ENCODE data around the gene VSTM2A. TPM values are rescaled to one million over a fixed set of nuclear protein-coding genes. Genes with fewer than 3 reads are reported as not detected.

Gene VSTM2A
- total RNA-seq, 1 experiment from 2014 or later: not detected

DNA sequence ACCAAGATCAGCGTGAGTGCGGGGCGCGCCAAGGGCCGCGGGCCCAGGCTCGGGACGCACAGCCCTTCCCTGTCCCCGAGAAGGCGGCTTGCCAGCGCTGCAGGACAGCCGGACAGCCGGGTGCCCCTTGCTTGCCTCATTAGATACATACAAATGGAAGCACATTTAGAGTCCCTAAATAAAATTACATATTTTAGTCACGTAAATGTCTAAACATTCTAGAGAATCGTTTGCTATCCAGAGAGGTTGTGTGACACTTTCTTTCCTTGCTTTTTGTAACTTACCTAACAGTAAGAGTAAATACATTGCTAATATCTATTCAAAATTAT is 4.8 kb downstream of the VSTM2A start:
- Histone ChIP-seq H3K27me3 (ENCODE audit: insufficient read depth, low read length) (no peaks in the 10 kb centered on the region), H3K9me3 (ENCODE audit: control insufficient read depth in 1 of 2, insufficient read depth in 1 of 2, low read depth in 1 of 2, low read length in 2 of 2) (no peaks in the 10 kb centered on the region), H3K4me3 (replicated peaks in 1 of 2; ENCODE audit: low read depth in 1 of 2, low read length in 2 of 2) (no peak overlapping the region), H3K9me2 (ENCODE audit: insufficient read depth) (no peaks in the 10 kb centered on the region), H2AFZ (ENCODE audit: low read depth, low read length, poor library complexity, severe bottlenecking) (no peak overlapping the region), H3K4me2 (ENCODE audit: low read length) (no peak overlapping the region), H3K9ac (ENCODE audit: low read length) (no peak overlapping the region), H3K4me1 (ENCODE audit: control insufficient read depth in 1 of 2, insufficient read depth in 2 of 2, low read length in 2 of 2) (no peaks in the 10 kb centered on the region), H3K27ac (ENCODE audit: low read depth, low read length) (no peak overlapping the region), H3K79me2 (ENCODE audit: insufficient read depth, low read length) (no peaks in the 10 kb centered on the region), H3K36me3 (ENCODE audit: control insufficient read depth in 1 of 2, insufficient read depth in 2 of 2, low read length in 2 of 2) (no peaks in the 10 kb centered on the region), H4K20me1 (ENCODE audit: insufficient read depth) (no peaks in the 10 kb centered on the region)
- ChIA-PET POLR2A (no interaction called here), CTCF (no interaction called here), RAD21 (ENCODE audit: low non-redundant PET in 1 of 2, low total read pairs in 2 of 2, uncharacterized antibody in 2 of 2, unreplicated experiment in 2 of 2) (no interaction called here)
- DNase-seq (ENCODE audit: low read depth, low spot score) (no peak), ATAC-seq (no peak)
- intact Hi-C loops (cut with micrococcal nuclease): no loop called here
- no peak for TF ChIP-seq ZFX (IDR thresholded peaks at IDR 0.05)
- TF ChIP-seq SRF (IDR thresholded peaks at IDR 0.05; ENCODE audit: low read depth): no peak
- no peak for TF ChIP-seq SP1 (IDR thresholded peaks at IDR 0.05; ENCODE audit: low read depth)
- no TSS peak for BruUV-seq (replicated peaks)

DNA sequence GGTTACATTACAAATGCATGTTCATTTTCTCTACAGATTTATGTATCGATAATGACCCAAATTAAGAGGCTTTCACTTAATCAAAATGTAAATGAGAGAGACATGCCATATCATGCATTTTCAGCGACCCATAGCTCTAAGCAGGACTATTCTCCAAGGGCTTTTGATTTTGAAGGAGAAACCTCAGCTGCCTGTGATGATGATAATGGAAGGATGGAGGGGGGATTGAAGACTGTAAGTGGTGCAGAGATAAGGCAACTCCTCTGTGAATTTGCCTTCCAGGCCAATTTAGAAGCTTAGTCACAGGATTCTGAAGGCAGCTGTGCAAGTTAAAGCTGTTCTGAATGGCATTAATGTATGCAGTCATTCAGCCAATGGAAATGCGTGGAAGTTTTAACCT is 8.3 kb downstream of the VSTM2A start:
- ATAC-seq: no peak
- Histone ChIP-seq H3K27me3 (ENCODE audit: insufficient read depth, low read length) (peaks cover 7% of the 10 kb centered on the region; the same call in 1 of the 2 replicates), H3K9ac (ENCODE audit: low read length) (no peak overlapping the region), H4K20me1 (ENCODE audit: insufficient read depth) (no peaks in the 10 kb centered on the region), H2AFZ (ENCODE audit: low read depth, low read length, poor library complexity, severe bottlenecking) (no peak overlapping the region), H3K79me2 (ENCODE audit: insufficient read depth, low read length) (no peaks in the 10 kb centered on the region), H3K9me3 (ENCODE audit: control insufficient read depth in 1 of 2, insufficient read depth in 1 of 2, low read depth in 1 of 2, low read length in 2 of 2) (no peaks in the 10 kb centered on the region), H3K36me3 (ENCODE audit: control insufficient read depth in 1 of 2, insufficient read depth in 2 of 2, low read length in 2 of 2) (no peaks in the 10 kb centered on the region), H3K9me2 (ENCODE audit: insufficient read depth) (no peaks in the 10 kb centered on the region), H3K27ac (ENCODE audit: low read depth, low read length) (no peak overlapping the region), H3K4me3 (replicated peaks in 1 of 2; ENCODE audit: low read depth in 1 of 2, low read length in 2 of 2) (no peak overlapping the region), H3K4me2 (ENCODE audit: low read length) (no peak overlapping the region), H3K4me1 (ENCODE audit: control insufficient read depth in 1 of 2, insufficient read depth in 2 of 2, low read length in 2 of 2) (no peaks in the 10 kb centered on the region)
- TF ChIP-seq JUND (IDR thresholded peaks at IDR 0.05) (no peak), CBX3 (IDR thresholded peaks at IDR 0.05; ENCODE audit: low read depth) (no peak), POLR2AphosphoS5 (IDR thresholded peaks at IDR 0.05; ENCODE audit: low read depth, low read length) (no peak), ZNF274 (IDR thresholded peaks at IDR 0.05; ENCODE audit: low read depth, low read length) (no peak), SP1 (IDR thresholded peaks at IDR 0.05; ENCODE audit: low read depth) (no peak), RAD21 (IDR thresholded peaks at IDR 0.05; ENCODE audit: low read depth) (no peak), ZFX (IDR thresholded peaks at IDR 0.05) (no peak)
- TF ChIP-seq, protein P1, sequence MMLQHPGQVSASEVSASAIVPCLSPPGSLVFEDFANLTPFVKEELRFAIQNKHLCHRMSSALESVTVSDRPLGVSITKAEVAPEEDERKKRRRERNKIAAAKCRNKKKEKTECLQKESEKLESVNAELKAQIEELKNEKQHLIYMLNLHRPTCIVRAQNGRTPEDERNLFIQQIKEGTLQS (IDR thresholded peaks at IDR 0.05): no peak
- TF ChIP-seq, protein P2, sequence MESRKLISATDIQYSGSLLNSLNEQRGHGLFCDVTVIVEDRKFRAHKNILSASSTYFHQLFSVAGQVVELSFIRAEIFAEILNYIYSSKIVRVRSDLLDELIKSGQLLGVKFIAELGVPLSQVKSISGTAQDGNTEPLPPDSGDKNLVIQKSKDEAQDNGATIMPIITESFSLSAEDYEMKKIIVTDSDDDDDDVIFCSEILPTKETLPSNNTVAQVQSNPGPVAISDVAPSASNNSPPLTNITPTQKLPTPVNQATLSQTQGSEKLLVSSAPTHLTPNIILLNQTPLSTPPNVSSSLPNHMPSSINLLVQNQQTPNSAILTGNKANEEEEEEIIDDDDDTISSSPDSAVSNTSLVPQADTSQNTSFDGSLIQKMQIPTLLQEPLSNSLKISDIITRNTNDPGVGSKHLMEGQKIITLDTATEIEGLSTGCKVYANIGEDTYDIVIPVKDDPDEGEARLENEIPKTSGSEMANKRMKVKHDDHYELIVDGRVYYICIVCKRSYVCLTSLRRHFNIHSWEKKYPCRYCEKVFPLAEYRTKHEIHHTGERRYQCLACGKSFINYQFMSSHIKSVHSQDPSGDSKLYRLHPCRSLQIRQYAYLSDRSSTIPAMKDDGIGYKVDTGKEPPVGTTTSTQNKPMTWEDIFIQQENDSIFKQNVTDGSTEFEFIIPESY (IDR thresholded peaks at IDR 0.05; ENCODE audit: extremely low read depth, insufficient replicate concordance, low read length): no peak
- TF ChIP-seq, protein P3, sequence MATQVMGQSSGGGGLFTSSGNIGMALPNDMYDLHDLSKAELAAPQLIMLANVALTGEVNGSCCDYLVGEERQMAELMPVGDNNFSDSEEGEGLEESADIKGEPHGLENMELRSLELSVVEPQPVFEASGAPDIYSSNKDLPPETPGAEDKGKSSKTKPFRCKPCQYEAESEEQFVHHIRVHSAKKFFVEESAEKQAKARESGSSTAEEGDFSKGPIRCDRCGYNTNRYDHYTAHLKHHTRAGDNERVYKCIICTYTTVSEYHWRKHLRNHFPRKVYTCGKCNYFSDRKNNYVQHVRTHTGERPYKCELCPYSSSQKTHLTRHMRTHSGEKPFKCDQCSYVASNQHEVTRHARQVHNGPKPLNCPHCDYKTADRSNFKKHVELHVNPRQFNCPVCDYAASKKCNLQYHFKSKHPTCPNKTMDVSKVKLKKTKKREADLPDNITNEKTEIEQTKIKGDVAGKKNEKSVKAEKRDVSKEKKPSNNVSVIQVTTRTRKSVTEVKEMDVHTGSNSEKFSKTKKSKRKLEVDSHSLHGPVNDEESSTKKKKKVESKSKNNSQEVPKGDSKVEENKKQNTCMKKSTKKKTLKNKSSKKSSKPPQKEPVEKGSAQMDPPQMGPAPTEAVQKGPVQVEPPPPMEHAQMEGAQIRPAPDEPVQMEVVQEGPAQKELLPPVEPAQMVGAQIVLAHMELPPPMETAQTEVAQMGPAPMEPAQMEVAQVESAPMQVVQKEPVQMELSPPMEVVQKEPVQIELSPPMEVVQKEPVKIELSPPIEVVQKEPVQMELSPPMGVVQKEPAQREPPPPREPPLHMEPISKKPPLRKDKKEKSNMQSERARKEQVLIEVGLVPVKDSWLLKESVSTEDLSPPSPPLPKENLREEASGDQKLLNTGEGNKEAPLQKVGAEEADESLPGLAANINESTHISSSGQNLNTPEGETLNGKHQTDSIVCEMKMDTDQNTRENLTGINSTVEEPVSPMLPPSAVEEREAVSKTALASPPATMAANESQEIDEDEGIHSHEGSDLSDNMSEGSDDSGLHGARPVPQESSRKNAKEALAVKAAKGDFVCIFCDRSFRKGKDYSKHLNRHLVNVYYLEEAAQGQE (IDR thresholded peaks at IDR 0.05; ENCODE audit: low read depth): no peak
- ChIA-PET POLR2A (no interaction called here), CTCF (no interaction called here), RAD21 (ENCODE audit: low non-redundant PET in 1 of 2, low total read pairs in 2 of 2, uncharacterized antibody in 2 of 2, unreplicated experiment in 2 of 2) (no interaction called here)
- intact Hi-C loops (cut with micrococcal nuclease): no loop called here
- no peak for DNase-seq (ENCODE audit: low read depth, low spot score)
- no TSS peak for BruUV-seq (replicated peaks)

Measured in HCT116 (cell line).